ENCODE data around the gene FSHR.

FSHR gene

DNA sequence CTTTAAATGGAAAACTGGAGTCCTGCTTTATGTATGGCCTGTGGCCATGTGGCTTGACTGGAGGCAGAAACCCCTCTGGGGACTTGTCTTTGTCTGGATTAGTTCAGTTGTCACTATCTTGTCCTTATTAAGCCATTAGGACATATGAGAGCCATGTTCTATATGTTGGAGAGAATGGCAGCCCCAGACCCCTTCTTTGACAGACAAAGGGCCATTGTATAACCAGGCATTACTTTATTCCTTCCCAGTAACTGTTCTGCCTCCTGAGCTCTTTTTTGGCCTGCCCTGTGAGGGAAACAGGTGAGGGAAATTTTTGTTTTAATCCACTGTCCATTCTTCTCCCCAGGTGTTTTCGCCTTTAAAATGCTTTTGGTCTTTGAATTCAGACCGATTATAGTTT is 43.3 kb downstream of the FSHR start:
- DNase-seq, result no peak

DNA sequence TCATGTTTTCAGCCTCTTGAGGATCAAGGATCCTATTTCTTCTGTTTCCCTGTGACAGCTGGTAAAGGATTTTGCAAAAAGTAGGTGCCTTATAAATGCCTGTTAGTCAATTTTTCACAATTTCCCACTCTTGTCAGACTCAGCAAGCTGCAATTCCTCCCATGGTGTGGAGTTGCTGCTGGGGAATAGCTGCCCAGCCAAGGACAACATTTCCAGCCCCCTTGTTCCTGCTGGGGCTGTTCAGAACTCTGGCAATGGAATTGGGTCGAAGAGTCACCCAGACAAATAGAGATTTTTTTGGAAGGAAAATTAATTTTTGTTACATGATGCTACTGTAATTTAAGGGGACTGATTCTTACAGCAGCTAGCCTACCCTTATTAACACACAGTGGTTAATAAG is 43.7 kb downstream of the FSHR start:
- no peak for DNase-seq

DNA sequence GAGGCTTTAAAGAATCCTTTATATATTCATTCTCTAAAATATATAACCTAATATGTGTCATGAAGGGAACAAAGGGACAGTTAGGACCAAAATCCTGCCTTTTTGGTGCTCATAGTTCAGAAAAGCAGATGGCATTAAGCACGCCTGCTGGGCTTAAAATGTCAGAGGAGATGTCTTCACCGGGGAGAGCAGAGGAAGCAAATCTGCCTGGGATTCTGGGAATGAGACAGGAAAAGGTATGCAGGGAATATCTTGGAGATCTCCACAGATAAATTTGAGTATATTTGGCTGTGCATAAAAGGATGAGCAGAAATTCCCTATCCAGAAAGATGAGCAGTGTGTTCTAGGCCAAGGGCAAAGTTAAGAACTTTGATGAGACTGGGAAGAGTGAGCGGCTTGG is 45.5 kb downstream of the FSHR start:
- DNase-seq, result no peak

DNA sequence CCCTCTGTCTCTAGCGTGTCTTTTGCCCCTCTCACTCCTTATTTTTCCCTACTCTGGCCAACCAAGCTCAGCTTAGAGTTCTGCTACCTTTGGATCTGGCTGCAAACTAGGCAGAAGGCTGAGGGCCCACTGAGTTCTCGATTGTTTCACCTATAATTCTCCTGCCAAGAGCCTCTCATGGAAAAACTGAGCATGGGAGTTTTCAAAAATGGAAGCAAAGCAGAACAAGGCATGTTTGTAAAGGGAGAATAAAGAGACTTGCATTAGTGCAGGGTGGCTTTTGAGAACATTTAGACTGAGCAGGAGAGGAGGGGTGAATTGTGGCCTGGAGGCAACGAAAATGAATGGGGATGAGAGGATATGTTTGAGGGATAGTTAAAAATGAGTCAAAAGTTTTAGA is 45.9 kb downstream of the FSHR start:
- DNase-seq, result no peak

DNA sequence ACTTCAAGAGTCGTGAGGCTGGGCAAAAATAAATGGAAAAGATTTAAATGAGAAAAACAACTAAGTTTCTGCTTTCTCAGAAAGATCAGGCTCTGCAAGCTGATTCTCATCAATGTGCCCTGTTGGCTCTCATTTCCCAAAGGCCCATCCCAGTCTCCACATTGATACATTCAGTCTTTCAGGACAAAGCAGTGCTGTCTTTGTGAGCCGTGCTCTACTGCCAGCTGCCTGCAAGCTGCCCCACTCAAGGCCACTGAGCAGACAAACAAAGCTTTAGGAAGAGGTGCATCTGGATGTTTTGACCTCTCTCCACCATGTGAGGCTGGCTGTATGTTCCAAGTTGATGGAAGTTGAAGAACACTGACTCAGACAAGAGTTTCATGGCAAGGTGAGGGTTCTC is 48.8 kb downstream of the FSHR start:
- DNase-seq, result peak; percentile 25

DNA sequence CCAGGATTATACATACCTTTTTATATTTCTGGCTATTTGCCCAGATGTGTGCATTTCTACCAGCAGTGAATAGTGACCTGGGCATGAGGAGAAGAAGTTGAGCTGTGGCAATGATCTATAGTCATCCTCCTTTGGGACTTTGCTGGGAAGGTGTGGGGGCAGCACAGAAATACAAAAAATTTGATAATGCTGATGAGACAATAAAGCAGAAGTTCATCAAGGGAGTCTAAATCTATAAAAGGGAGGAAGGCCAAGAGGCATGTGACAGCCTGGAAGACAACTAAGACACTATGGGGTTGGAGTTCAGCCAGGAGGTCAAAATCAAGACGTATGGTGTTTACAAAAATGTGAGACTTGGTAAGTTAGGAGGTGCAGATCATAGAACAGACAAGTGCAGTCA is 52.2 kb downstream of the FSHR start:
- no peak for DNase-seq

DNA sequence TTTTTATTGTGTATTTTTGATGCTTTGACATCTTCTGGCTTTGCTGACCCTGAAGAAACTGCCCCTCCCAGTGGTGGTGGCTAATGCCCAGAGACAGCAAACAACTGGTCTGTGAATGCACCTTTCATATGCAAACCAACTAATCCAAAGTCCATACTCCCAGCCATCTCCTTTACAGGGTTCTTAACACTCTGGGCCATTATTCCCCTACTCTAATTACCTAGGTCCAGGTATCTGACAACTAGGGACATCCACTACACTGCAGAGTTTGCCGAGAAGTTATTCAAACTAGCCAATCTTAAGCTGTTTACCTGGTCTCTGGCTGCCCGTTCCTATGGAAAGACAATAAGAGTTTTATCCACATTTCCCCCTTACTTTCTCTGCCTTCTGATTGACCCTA is 73.6 kb downstream of the FSHR start:
- no peak for DNase-seq

DNA sequence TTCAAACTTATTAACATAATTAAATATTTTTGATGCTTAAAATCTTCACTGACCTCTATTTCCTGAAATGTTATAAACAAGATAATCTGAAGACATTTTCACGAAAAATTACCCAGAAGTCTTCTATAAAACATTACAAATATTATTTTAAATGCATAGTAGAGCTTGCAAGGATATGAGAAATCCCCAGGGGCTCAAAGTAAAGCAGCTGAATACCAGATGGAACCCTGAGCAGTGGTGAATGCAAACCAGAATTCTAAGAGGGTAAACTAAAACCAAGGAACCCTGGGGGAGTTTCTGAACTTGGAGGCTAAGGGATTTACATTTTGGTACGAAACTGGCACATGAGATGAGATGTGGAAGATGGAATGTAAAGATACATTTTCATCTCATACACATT is 83.6 kb downstream of the FSHR start:
- DNase-seq, result no peak

DNA sequence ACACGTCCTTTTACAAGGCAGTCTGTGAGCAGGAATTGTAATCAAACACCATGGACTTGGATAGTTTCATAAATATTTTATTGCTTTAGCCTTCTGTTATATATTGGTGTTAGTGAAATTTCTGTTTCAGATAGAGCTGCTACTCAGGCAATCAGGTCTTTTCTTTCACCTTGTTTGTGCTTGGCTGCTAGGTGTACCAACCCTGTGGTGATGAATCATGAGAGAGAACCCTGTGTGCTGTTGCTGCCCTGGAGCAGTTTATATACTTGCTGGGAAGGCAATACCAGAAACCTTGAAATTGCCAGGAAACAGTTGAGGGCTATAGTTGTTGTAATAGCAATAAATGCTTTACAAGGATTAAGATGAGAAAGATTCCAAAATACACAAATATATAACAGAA is 84.5 kb downstream of the FSHR start:
- no peak for DNase-seq

DNA sequence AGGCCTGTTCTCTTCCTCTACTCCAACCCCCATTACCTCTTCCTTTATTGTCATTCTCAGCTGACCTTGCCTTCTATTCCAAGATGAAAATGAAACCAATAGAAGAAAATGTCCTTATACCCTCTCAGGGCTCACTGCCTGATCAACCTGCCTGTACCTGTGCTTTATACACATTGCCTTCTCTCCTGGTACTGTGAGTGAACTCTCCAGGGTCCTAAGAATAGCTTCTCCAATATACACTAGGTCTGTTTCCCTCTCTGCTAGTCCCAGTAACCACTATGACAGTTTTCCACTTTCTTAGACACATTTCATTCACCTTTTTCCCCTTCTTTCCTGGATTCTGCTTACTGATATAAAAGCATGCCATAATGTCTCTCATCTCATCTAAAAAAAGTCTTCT is 85.7 kb downstream of the FSHR start:
- DNase-seq, result no peak

DNA sequence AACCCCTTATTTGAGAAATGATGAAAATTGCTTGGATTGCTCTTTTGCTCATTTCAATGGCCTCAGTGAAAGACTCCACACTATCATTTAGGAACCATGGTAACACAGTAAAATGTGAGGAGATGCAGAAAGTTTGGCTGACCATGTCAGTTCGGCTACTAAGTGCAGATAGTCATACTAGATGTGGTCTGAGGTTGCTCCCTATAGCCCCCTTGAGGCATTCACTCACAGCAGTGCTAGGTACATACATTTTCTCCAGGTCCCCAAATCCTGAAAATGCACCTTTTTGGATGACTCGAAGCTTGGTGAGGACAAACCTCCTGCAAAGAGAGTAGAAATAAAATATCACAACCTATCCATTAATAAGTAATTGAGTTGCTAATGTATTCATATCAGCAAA is 86.3 kb downstream of the FSHR start:
- DNase-seq, result no peak

DNA sequence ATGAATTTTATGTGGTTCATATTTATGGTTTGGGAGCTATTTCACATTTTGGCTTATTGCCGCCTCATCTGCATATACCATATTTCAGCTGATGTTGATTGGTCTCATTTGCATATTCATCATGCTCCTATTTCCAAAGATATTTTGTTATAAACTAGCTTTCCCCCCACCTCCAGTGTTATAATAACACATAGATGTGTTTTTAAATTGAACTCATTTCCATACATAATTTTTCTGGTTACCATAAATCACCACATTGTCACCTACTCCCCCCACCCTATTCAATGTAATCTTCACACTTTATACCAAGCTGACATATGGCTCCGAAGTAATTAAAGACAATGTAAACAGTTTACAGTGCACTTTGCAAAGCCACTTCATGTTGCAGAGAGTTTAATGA is 101.2 kb downstream of the FSHR start:
- no peak for DNase-seq

DNA sequence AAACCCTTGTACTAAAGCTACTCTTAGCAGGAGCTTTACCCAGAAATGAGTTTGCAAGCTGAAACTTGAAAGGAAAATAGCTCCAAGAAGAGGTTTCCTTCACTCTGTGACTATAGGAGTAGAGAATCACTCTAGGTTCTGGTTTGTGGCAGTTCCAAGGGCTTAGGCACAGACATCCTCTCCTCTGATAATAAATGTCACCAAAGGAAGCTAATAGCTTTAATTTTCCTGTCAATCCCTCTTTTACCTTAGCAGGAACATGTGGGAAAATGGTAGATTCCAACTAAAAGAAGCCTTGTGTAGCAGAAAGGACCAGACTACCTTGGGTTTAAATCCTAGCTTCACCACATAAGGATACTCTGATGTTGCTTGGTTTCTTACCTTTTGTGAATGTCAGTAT is 104.0 kb downstream of the FSHR start:
- no peak for DNase-seq

DNA sequence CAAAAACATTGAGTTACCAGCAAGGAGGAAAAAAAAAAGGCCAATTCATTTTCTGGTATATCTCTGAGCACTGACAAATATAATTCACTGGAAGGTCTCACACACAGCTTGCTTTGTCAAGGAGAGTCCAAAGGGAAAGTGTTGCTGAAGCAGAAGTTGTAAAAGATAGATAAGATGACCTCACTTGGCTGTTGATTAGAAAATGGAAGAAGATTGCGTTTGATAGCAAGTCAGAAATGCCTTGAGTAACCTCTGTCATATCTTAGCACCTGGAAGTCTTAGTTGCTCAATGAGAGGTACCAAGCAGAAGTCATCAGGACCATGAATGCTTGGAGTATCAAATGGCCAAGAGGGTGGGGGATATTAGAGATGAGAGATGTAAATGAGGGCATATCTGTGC is 105.2 kb downstream of the FSHR start:
- no peak for DNase-seq

DNA sequence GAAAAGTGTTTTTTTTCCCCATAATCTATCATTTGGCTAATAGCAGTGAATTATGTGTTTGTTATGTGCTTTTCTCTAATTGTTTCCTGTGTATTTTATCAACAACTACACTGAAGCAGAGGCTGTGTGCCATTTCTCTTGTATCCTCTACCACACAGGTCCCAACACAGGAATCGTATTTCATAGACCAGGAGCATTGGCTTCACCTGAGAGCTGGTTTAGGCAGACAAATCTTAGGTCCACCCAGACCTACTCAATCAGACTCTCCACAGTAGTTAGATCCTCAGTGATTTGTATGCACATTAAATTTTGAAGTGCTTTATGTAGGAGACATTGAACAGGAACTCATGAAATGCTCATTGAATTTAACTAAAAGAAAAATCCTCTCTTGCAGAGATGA is 109.2 kb downstream of the FSHR start:
- no peak for DNase-seq

DNA sequence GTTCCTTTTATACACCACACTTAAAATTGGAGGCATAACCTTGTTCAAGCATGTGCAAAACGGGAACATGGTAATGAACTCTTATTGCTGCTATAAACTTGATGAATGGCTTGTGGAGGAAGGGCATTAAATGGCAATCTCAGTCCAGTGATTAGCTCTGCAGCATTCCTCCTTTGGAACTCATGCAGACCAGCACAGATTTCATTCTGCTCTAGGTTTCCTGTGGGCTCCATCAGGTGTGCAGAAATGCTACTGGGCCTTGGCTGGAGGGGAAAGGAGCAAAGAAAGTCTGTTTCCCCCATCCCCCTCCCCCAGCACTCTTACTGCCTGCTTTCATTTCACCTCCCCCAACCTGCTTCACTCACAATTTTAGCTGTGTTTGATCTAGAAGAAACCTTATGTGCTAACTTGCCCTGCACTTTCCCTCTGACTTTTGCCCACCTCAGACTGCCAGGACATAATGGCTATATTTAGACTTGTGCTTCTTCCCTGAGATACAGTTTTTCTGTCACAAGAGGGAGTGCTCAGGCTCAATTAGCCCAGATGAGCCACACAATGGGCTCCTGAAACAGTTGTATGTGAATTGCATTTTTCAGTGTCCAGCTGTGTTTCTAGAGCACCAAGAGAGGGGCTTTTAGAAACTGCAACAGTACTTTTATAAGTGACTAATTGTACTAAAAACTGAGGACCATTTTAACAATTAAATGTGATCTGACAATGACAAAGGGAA is 109.8 kb downstream of the FSHR start:
- DNase-seq, result peak; percentile 21

DNA sequence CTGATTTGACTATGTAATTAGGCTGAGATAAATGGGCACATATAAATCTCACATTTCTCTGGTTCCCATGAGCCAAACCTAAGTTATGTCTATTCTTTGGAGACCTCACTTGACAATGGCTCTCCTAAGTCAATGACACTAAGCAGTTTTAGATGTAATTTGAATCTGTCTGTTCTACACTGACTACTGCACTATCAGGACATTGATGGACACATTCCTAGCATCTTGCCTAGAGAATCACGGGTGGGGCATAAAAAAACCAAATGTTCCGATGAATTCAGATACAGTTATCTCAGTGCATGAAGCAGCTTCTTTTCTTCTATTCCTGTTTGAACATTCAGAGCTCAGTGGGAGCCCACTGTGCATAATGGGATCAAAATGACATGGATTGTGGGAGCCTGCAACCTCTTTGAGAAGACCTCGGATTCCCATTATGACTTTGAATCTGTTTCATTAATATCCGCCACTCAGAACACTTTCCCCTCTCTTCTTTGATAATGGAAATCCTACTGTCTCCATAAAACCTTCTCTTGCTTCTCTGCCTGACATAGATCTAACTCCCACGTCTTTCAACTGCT is 110.8 kb downstream of the FSHR start:
- no peak for DNase-seq

DNA sequence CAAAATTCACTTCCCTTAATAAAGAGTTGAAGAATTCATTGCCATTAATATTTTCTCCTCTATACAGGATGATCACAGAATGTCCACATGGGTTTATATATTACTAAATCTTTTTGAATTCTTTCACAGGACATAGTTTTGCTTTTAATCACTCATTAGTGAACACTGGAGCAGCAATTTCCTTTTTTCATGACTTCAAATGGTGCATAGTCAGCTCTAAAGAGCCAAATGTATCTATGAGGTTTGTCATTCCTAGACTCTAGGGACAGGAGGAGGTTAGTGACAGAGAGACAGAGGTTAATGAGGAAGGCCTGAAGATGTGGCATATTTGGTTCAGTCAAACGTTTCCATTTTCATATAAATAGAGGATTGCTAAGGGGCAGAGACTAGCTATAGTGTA is 111.8 kb downstream of the FSHR start:
- no peak for DNase-seq

DNA sequence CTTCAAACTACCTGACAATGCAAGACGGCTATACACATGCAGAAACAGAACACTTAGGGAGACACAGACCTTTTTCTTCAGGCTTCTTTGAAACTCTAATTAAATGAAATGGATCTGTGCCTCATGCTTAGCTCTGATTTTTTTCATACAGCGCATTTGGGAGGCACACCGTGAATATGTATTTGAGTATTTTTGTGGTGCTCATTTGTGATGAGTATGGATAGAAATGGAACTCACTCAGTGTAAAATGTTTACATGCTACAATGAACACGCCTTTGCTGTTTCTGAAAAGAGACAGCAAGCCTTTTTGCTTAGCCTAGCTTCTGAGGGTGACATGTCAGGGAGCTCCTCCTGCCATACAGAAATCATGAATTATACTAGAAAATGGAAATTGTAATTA is 113.3 kb downstream of the FSHR start:
- DNase-seq, result no peak

DNA sequence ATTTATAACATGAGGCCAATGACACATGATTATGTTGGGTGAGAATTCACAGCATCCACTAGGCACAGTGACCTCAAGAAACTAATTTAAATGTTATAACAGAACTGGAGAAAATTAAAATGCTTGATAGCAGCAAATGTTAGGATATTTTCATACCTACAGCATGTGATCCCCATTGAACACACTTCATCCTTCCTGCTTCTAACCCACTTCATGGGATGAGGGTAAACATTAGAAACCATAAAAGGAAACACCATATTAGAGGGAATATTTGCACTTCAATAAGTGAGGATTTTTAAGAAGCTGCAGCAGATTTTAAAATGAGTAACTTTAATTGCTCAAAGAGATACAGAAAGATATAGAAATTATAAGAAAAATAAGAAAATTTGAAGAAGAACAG is 117.1 kb downstream of the FSHR start:
- no peak for DNase-seq

DNA sequence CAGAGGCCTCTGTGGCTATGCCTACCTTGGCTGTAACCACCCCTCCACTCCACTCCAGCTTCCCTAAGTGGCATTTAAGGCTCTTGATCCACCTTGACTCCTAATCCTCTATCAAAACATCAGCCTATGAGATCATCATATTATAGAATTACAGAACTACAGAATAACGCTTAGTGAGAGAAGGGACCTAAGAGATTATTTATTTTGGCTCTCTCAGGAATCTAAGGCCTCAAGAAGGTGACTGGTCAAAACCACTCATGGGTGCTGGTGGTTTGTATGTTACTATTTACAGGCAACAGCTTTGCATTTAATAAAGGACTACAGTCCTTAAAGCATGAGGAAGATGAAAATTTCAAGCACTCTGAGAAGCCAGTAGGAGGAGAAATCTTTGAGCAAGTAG is 118.8 kb downstream of the FSHR start:
- DNase-seq, result no peak

DNA sequence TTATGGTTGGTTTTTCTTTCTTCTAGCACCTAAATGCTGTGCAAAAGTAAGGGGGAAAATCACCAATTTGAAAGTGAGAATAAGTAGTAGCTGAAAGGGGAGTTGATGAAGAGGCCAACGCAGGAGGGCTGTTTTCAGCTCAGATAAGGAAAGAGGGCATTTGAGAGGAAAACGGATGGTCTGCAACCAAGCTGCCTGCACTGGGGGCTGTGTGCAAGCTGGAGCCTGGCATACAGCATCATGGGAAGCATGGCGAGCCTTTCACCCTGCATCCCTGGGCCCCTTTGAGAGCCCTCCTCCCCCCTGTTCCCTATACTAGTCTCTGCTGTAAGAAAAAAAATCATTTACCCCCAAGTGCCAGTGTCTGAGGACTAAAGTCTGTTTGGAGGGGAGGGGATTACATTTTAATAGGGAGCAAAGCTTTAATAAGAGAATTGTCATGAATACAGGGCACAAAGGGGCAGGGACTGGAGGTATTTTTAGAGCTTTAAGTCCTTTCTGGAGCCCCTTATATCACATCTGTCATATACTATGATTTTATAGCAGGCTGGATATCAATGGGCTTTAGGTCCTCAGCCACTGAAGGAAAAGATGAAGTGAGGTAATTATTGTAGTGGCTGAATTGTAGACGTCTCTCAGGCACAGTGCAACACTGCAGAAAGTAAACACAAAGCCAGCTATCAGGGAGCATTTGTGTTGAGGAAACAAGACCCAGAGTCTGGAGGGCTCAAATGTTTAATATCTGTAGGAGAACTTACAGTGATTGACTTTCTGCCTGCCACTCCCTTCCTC is 120.7 kb downstream of the FSHR start:
- DNase-seq, result no peak

DNA sequence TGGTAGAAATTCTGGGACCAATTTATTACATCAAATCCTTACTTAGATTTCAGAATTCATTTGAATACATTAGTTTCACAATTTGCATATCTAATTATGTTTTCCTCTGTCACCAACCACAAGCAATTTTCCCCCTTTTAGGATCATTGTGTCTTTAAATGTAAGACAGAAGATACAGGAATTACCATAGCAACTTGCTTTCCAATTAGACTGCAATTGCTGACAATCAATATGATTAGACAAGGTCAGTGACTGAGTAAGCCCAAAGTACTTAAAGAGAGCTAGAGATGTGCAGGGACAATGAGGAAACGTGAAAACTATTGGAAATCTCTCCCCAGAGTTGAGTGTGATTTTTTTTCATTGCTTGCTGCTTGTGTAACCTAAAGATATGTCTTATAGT is 121.4 kb downstream of the FSHR start:
- DNase-seq, result no peak

DNA sequence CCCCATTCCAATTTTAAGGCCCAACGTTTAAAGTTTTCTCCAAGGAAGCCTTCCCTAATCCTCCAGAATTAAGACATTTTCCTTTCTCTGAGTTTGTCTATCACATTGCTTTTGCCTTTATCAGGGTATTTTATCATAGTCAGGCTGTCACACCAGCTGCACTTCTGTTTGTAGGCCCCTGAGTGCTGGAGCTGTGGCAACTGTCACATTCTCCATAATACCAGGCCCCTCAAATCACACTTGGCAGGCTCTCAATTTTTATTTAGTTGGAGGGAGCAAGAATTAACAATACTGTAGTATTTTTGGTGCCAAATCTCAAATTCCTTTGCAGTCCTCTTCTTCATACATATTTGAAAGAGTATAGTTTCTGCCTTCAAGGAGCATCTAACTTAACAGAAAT is 122.2 kb downstream of the FSHR start:
- DNase-seq, result no peak

DNA sequence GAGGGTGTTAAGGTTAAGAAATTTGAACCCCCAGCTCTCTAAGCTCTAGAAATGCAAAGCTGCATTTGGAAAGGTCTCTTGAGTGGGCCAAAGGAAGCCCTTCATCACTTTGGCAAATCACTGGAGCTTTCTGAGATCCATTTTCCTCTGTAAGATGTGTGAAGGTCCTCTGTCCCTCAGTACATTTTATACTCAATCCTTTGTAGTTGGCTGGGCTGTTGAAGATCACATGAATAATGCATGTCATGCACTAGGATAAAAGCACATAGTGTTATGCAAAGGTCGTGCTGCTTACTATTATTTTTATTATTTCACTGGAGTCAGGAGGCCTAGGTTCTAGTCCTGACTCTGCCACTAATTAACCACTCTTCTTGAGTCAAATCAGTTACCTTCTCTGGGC is 124.9 kb downstream of the FSHR start:
- no peak for DNase-seq

Data from NCI-H345 (cell line).